ENCODE results near the gene GSG1. TPM values are rescaled to one million over a fixed set of nuclear protein-coding genes. Genes with fewer than 3 reads are reported as not detected.

The GSG1 gene
- polyA plus RNA-seq, 2 of the 4 experiments (the other 2 are of a cell fraction) = 0.06 TPM; not detected in 1

DNA sequence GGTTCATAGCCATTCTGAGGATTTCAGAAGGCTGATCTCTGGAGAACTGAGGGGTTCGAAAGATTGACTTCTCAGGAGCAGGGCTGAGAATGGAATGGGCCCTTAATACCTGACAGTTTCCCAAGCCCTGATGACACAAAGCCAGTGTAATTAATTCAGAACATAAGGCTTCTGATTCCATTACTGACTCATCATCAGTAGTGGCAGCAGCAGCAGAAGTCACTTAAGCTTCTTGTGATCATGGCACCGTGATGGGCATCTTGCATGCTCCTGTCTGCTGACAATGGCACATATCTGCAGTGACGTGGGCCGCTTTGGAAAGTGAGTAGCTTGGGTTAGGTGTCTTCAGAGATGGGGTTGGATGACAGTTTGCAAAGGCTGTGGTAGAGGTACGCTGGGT lies 38.2 kb upstream of the GSG1 start:
- peaks cover 2% of the 10 kb centered on the region; the same call in 1 of the 3 replicates for H3K4me1 ChIP-seq
- no peak for DNase-seq (ENCODE audit: low read depth in 1 of 2, low spot score in 1 of 2)
- no peak for FAIRE-seq
- H3K4me3 ChIP-seq = no peak overlapping the region
- ATAC-seq = no peak
- no peak overlapping the region for H3K27ac ChIP-seq
- 73% methylated on average over 5 of the region's 5 CpGs for WGBS (ENCODE audit: missing lambda C conversion rate)
- POLR2A ChIA-PET = no interaction called here
- H3K4me2 ChIP-seq = no peak overlapping the region
- no peak for TF ChIP-seq USF2 (IDR thresholded peaks at IDR 0.05)
- TF ChIP-seq, protein P1, sequence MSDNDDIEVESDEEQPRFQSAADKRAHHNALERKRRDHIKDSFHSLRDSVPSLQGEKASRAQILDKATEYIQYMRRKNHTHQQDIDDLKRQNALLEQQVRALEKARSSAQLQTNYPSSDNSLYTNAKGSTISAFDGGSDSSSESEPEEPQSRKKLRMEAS (IDR thresholded peaks at IDR 0.05) = no peak
- TF ChIP-seq FOSL2 (IDR thresholded peaks at IDR 0.05) = no peak
- no peak for TF ChIP-seq FOSL2 (CRISPR knock-in tag; IDR thresholded peaks at IDR 0.05)
- TF ChIP-seq ESRRA (IDR thresholded peaks at IDR 0.05; ENCODE audit: borderline replicate concordance, low read length) = no peak
- no peak for TF ChIP-seq KDM1A (IDR thresholded peaks at IDR 0.05; ENCODE audit: low read depth)
- no peak for TF ChIP-seq RCOR1 (IDR thresholded peaks at IDR 0.05; ENCODE audit: low read depth, low read length)
- TF ChIP-seq MYC (IDR thresholded peaks at IDR 0.05; ENCODE audit: borderline replicate concordance, low read length) = no peak
- no peak for TF ChIP-seq ZFP36 (IDR thresholded peaks at IDR 0.05; ENCODE audit: borderline replicate concordance, partially characterized antibody)
- no peak for TF ChIP-seq RAD21 (conservative IDR thresholded peaks at IDR 0.05 in 1 of 2, IDR thresholded peaks at IDR 0.05 in 1 of 2)
- no peak for TF ChIP-seq EHMT2 (IDR thresholded peaks at IDR 0.05; ENCODE audit: low read depth)
- no peak for TF ChIP-seq HOXB13 (CRISPR knock-in tag; IDR thresholded peaks at IDR 0.05; ENCODE audit: low read depth)
- no peak for TF ChIP-seq RARB (CRISPR knock-in tag; IDR thresholded peaks at IDR 0.05)
- TF ChIP-seq, protein P2, sequence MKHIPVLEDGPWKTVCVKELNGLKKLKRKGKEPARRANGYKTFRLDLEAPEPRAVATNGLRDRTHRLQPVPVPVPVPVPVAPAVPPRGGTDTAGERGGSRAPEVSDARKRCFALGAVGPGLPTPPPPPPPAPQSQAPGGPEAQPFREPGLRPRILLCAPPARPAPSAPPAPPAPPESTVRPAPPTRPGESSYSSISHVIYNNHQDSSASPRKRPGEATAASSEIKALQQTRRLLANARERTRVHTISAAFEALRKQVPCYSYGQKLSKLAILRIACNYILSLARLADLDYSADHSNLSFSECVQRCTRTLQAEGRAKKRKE (CRISPR knock-in tag; IDR thresholded peaks at IDR 0.05; ENCODE audit: low read depth) = no peak
- TF ChIP-seq FOSB (CRISPR knock-in tag; IDR thresholded peaks at IDR 0.05) = no peak
- TF ChIP-seq EHF (CRISPR knock-in tag; IDR thresholded peaks at IDR 0.05) = no peak
- TF ChIP-seq HOXB5 (CRISPR knock-in tag; IDR thresholded peaks at IDR 0.05) = no peak
- TF ChIP-seq JUN (IDR thresholded peaks at IDR 0.05) = no peak
- no peak for TF ChIP-seq KDM5A (IDR thresholded peaks at IDR 0.05)
- TF ChIP-seq ZNF302 (CRISPR knock-in tag; IDR thresholded peaks at IDR 0.05) = no peak
- CTCF ChIA-PET = interaction anchor here (0.8 to 1.1 kb wide), 2 partner anchors 9 to 66 kb away, joined by 3 to 4 read pairs; no protein-coding TSS in a partner anchor
- no peaks in the 10 kb centered on the region for H3K9me3 ChIP-seq

DNA sequence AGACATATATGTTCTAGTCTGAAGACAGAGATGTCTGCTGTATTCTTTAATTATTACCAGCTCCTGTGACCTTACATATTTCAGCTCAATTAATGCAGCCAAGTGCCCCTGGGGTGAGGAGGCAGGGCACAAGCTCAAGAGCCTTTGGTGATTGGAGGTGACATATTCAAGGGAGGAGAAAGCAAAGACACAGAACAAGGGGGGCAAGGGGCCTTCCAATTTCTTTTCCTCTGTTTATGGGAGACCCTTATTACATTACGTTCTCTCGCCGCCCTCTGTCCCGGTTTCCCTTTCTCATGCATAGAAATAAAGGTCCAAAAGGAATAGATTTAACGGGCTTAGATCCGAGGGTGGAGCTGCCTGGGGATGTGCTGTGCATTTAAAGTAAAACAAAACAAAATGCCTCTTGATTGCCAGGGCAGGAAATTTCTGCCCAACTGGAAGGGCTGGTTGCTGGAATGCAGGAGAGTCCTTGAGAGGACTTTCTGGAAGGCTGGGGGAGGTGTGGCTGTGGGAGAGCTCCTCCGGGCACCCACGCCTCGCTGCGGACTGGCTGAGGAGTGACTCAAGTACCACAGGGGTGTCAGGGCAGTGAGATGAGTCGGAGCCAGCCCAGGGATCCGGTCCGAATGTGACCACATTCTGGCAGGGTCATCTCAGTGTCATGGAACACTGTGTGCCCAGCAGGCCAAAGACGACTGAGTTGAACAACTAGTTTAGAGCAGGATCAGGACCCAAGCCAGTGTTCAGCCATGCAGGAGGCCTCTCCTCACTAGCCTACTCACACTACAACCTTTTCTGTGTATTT lies 32.1 kb upstream of the GSG1 start:
- DNase-seq (ENCODE audit: low read depth in 1 of 2, low spot score in 1 of 2) = peak in 1 of 2 experiments; percentile 33

More for the DNA sequence above, 32.1 kb upstream of the GSG1 start:
- H3K27ac ChIP-seq = peak overlapping the region; percentile 3 to 46; a peak in 1 of 6 replicates
- H3K4me2 ChIP-seq = peak overlapping the region; percentile 21
- peaks cover 35% of the 10 kb centered on the region for H3K4me1 ChIP-seq
- no peaks in the 10 kb centered on the region for H3K9me3 ChIP-seq
- ChIA-PET CTCF (interaction anchor here (1.2 to 2.1 kb wide), 5 partner anchors 9 to 72 kb away, joined by 3 to 6 read pairs (median 5); no protein-coding TSS in a partner anchor), POLR2A (no interaction called here)
- 55% methylated on average over 14 of the region's 14 CpGs for WGBS (ENCODE audit: missing lambda C conversion rate)
- TF ChIP-seq RARB (CRISPR knock-in tag; IDR thresholded peaks at IDR 0.05) (no peak), FOSB (CRISPR knock-in tag; IDR thresholded peaks at IDR 0.05) (no peak), HOXA7 (CRISPR knock-in tag; IDR thresholded peaks at IDR 0.05) (no peak), CBX2 (IDR thresholded peaks at IDR 0.05; ENCODE audit: borderline replicate concordance, low read depth) (no peak), RNF2 (IDR thresholded peaks at IDR 0.05; ENCODE audit: borderline replicate concordance, low read depth) (no peak), ESRRA (IDR thresholded peaks at IDR 0.05; ENCODE audit: borderline replicate concordance, low read length) (no peak), POLR2AphosphoS2 (conservative IDR thresholded peaks at IDR 0.05; ENCODE audit: low read length) (no peak), HEYL (CRISPR knock-in tag; IDR thresholded peaks at IDR 0.05) (no peak), ZSCAN20 (CRISPR knock-in tag; IDR thresholded peaks at IDR 0.05) (no peak), RCOR1 (IDR thresholded peaks at IDR 0.05; ENCODE audit: low read depth, low read length) (no peak), CEBPB (IDR thresholded peaks at IDR 0.05) (no peak), FOSL2 (IDR thresholded peaks at IDR 0.05) (no peak), FOSL2 (CRISPR knock-in tag; IDR thresholded peaks at IDR 0.05) (no peak), ZNF302 (CRISPR knock-in tag; IDR thresholded peaks at IDR 0.05) (no peak), EP300 (IDR thresholded peaks at IDR 0.05) (no peak), USF2 (IDR thresholded peaks at IDR 0.05) (no peak), PBX3 (IDR thresholded peaks at IDR 0.05) (no peak)
- TF ChIP-seq, protein P3, sequence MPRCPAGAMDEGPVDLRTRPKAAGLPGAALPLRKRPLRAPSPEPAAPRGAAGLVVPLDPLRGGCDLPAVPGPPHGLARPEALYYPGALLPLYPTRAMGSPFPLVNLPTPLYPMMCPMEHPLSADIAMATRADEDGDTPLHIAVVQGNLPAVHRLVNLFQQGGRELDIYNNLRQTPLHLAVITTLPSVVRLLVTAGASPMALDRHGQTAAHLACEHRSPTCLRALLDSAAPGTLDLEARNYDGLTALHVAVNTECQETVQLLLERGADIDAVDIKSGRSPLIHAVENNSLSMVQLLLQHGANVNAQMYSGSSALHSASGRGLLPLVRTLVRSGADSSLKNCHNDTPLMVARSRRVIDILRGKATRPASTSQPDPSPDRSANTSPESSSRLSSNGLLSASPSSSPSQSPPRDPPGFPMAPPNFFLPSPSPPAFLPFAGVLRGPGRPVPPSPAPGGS (IDR thresholded peaks at IDR 0.05) = no peak
- TF ChIP-seq, protein P4, sequence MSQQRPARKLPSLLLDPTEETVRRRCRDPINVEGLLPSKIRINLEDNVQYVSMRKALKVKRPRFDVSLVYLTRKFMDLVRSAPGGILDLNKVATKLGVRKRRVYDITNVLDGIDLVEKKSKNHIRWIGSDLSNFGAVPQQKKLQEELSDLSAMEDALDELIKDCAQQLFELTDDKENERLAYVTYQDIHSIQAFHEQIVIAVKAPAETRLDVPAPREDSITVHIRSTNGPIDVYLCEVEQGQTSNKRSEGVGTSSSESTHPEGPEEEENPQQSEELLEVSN (IDR thresholded peaks at IDR 0.05; ENCODE audit: borderline replicate concordance, low read depth) = no peak
- FAIRE-seq (no peak), ATAC-seq (peak; percentile 22 to 69; a peak in 4 of 6 replicates)
- H3K4me3 ChIP-seq = no peak overlapping the region
